PC-9 (cell line): ENCODE data around the gene RAB5B. TPM values are rescaled to one million over a fixed set of nuclear protein-coding genes. Genes with fewer than 3 reads are reported as not detected.

Source experiments
- BruUV-seq: library from RNA; stranded (reverse); fragments of 400-500 nt; replicated peaks from 2 replicates; lab custom pipeline; 2021; lab: Mats Ljungman, UMichigan
- CTCF ChIA-PET: fragments of 300-600 bp; sonication (Branson Sonifier 250); formaldehyde crosslinking; loops from one replicate; lab custom pipeline; 2022; ENCODE audit warnings: antibody characterized with exemption; lab: Charles Lee
- POLR2A ChIA-PET: fragments of 300-600 bp; sonication (Branson Sonifier 250); formaldehyde crosslinking; loops from one replicate; lab custom pipeline; 2022; ENCODE audit warnings: antibody characterized with exemption; ENCODE audit not compliant: unreplicated experiment; lab: Charles Lee
- DNase-seq, 2 experiments: peaks; one replicate each; pipeline versions ENCODE4 v3.0.0 to v3.0.0-alpha.2; 2015 to 2022; ENCODE audit warnings: mixed read lengths in 1 of 2
- H2AFZ ChIP-seq: fragments of 200-600 bp; sonication (generic); 2 replicates; pipeline ENCODE4 v1.8.1; 2017; ENCODE audit warnings: antibody characterized with exemption
- H3F3A ChIP-seq: fragments of 200-600 bp; sonication (generic); 2 replicates; pipeline ENCODE4 v1.8.1; 2017; ENCODE audit warnings: antibody characterized with exemption, mild to moderate bottlenecking, low read depth; ENCODE audit not compliant: insufficient read depth
- H3K27ac ChIP-seq: fragments of 200-600 bp; sonication (generic); 2 replicates; pipeline ENCODE4 v1.6.1; 2016; ENCODE audit warnings: mixed run types
- H3K27me3 ChIP-seq: fragments of 200-600 bp; sonication (generic); 2 replicates; pipeline ENCODE4 v1.6.1; 2016; ENCODE audit warnings: low read depth, mixed run types; ENCODE audit not compliant: insufficient read depth
- H3K36me3 ChIP-seq: fragments of 200-600 bp; sonication (generic); 2 replicates; pipeline ENCODE4 v1.6.1; 2016; ENCODE audit warnings: low read depth, mixed run types
- H3K4me1 ChIP-seq: fragments of 200-600 bp; sonication (generic); replicated peaks from 2 replicates; pipeline ENCODE4 v1.6.1; 2016; ENCODE audit warnings: mixed run types; ENCODE audit not compliant: insufficient read depth
- H3K4me2 ChIP-seq: fragments of 200-600 bp; sonication (generic); 2 replicates; pipeline ENCODE4 v1.6.1; 2017; ENCODE audit warnings: mixed run types
- H3K4me3 ChIP-seq: fragments of 200-600 bp; sonication (generic); 2 replicates; pipeline ENCODE4 v1.6.1; 2016; ENCODE audit warnings: mixed run types
- H3K79me2 ChIP-seq: fragments of 200-600 bp; sonication (generic); 2 replicates; pipeline ENCODE4 v1.6.1; 2017; ENCODE audit warnings: low read depth, mixed run types
- H3K9me2 ChIP-seq: fragments of 200-600 bp; sonication (generic); 2 replicates; pipeline ENCODE4 v1.8.1; 2017; ENCODE audit warnings: mild to moderate bottlenecking; ENCODE audit not compliant: insufficient read depth
- H3K9me3 ChIP-seq: fragments of 200-600 bp; sonication (generic); 2 replicates; pipeline ENCODE4 v1.8.1; 2016; ENCODE audit warnings: low read depth; ENCODE audit not compliant: insufficient read depth
- H4K20me1 ChIP-seq: fragments of 200-600 bp; sonication (generic); 2 replicates; pipeline ENCODE4 v1.8.1; 2017; ENCODE audit not compliant: insufficient read depth
- CTCF ChIP-seq: fragments of 200-600 bp; sonication (generic); conservative IDR thresholded peaks from 2 replicates; pipeline ENCODE4 v1.6.1; 2017; ENCODE audit warnings: mixed run types, antibody characterized with exemption, mild to moderate bottlenecking, moderate library complexity
- EZH2 ChIP-seq: fragments of 200-600 bp; sonication (generic); IDR thresholded peaks from 2 replicates; pipeline ENCODE4 v1.8.0; 2017; ENCODE audit warnings: antibody characterized with exemption, low read depth
- intact Hi-C: fragments of 100-400 bp; cut with micrococcal nuclease; formaldehyde crosslinking; loops from one replicate; pipeline ENCODE4 v1.10.0; 2022; ENCODE audit not compliant: unreplicated experiment
- total RNA-seq: library from RNA; stranded (reverse); gene quantifications from 2 replicates; pipeline ENCODE4 v1.2.3, GENCODE V29; 2021

Gene RAB5B
- total RNA-seq, 1 experiment from 2014 or later, result 122 TPM

GRCh38 chr12:55970775-55971174 is 3.1 kb upstream of the RAB5B start:
- POLR2A ChIA-PET, result interaction anchor here (0.6 to 0.7 kb wide), 2 partner anchors 123 to 141 kb away, joined by 4 to 14 read pairs; partner anchors contain the start of gene DNAJC14
- no peaks in the 10 kb centered on the region for H3K9me2 ChIP-seq
- no peak overlapping the region for H3K4me2 ChIP-seq
- peaks cover 45% of the 10 kb centered on the region for H3K4me1 ChIP-seq
- TF ChIP-seq CTCF (no peak), EZH2 (no peak)
- no peaks in the 10 kb centered on the region for H3K9me3 ChIP-seq
- no TSS peak for BruUV-seq
- H3K27ac ChIP-seq, result 0 out of 2 replicates have a peak overlapping the region, but pooled peaks have one; percentile 86
- CTCF ChIA-PET, result no interaction called here
- peaks cover 22% of the 10 kb centered on the region for H3F3A ChIP-seq
- H3K27me3 ChIP-seq, result no peaks in the 10 kb centered on the region
- DNase-seq, result no peak
- H3K36me3 ChIP-seq, result peaks cover 10% of the 10 kb centered on the region; the same call in 1 of the 2 replicates
- no peak overlapping the region for H3K4me3 ChIP-seq
- no peaks in the 10 kb centered on the region for H4K20me1 ChIP-seq
- H3K79me2 ChIP-seq, result peaks cover 42% of the 10 kb centered on the region
- no peak overlapping the region for H2AFZ ChIP-seq
- intact Hi-C loops, result loop anchor here (5.0 kb wide), 1 partner anchor 147 kb away; the partner anchor contains the start of genes RPL41 and ZC3H10

GRCh38 chr12:55972042-55972441 is 1.8 kb upstream of the RAB5B start:
- no peaks in the 10 kb centered on the region for H3K9me2 ChIP-seq
- peaks cover 19% of the 10 kb centered on the region for H3F3A ChIP-seq
- no peaks in the 10 kb centered on the region for H3K9me3 ChIP-seq
- peak overlapping the region; percentile 86 for H3K27ac ChIP-seq
- peak; percentile 83 to 94 for DNase-seq
- peaks cover 10% of the 10 kb centered on the region; the same call in 1 of the 2 replicates for H3K36me3 ChIP-seq
- POLR2A ChIA-PET, result interaction anchor here (0.5 kb wide), 1 partner anchor 12 kb away, joined by 4 read pairs; no protein-coding TSS in a partner anchor
- H3K4me3 ChIP-seq, result peak overlapping the region; percentile 58; the same call in 1 of the 2 replicates
- H3K4me1 ChIP-seq, result peaks cover 38% of the 10 kb centered on the region
- H3K4me2 ChIP-seq, result peak overlapping the region; percentile 88
- no peaks in the 10 kb centered on the region for H4K20me1 ChIP-seq
- BruUV-seq, result no TSS peak
- no peak overlapping the region for H2AFZ ChIP-seq
- TF ChIP-seq CTCF (no peak), EZH2 (no peak)
- peaks cover 48% of the 10 kb centered on the region for H3K79me2 ChIP-seq
- H3K27me3 ChIP-seq, result no peaks in the 10 kb centered on the region
- CTCF ChIA-PET, result interaction anchor here (0.6 kb wide), 1 partner anchor 250 kb away, joined by 3 read pairs; no protein-coding TSS in a partner anchor
- intact Hi-C loops, result loop anchor here (2.0 to 5.0 kb wide), 2 partner anchors 41 to 145 kb away; partner anchors contain the start of genes DGKA, RPL41 and ZC3H10

GRCh38 chr12:55972456-55972855 is 1.4 kb upstream of the RAB5B start:
- ChIA-PET POLR2A (interaction anchor here (0.5 kb wide), 1 partner anchor 12 kb away, joined by 4 read pairs; no protein-coding TSS in a partner anchor), CTCF (interaction anchor here (0.6 kb wide), 1 partner anchor 250 kb away, joined by 3 read pairs; no protein-coding TSS in a partner anchor)
- H3K9me3 ChIP-seq, result no peaks in the 10 kb centered on the region
- H2AFZ ChIP-seq, result no peak overlapping the region
- peaks cover 46% of the 10 kb centered on the region for H3K79me2 ChIP-seq
- H3K4me2 ChIP-seq, result peak overlapping the region; percentile 88
- peak overlapping the region; percentile 58 for H3K4me3 ChIP-seq
- H3K4me1 ChIP-seq, result peaks cover 37% of the 10 kb centered on the region
- no peaks in the 10 kb centered on the region for H3K27me3 ChIP-seq
- intact Hi-C loops, result loop anchor here (2.0 to 5.0 kb wide), 2 partner anchors 42 to 145 kb away; partner anchors contain the start of genes DGKA, RPL41 and ZC3H10
- TF ChIP-seq CTCF (no peak), EZH2 (no peak)
- H3F3A ChIP-seq, result peaks cover 19% of the 10 kb centered on the region
- H3K36me3 ChIP-seq, result peaks cover 10% of the 10 kb centered on the region; the same call in 1 of the 2 replicates
- H3K9me2 ChIP-seq, result no peaks in the 10 kb centered on the region
- no peaks in the 10 kb centered on the region for H4K20me1 ChIP-seq
- peak overlapping the region; percentile 86 for H3K27ac ChIP-seq
- DNase-seq, result no peak
- no TSS peak for BruUV-seq
